Suprapubic skin (tissue), 3 donors: Measurements from ENCODE around the gene MRM2.

Experiments used
- POLR2A ChIP-seq, 2 donors: fragments of 450-650 bp; IDR thresholded peaks; one replicate each; pipeline ENCODE4 v1.6.1; 2017; ENCODE audit warnings: antibody characterized with exemption in 2 of 2, mild to moderate bottlenecking in 2 of 2, moderate library complexity in 2 of 2
- TF ChIP-seq, protein P1 (sequence below), 2 donors: fragments of 200-600 bp in 1 of 2; fragments of 450-650 bp in 1 of 2; sonication (generic) in 1 of 2; IDR thresholded peaks; one replicate each; pipeline ENCODE4 v1.5.1; 2016 to 2019; ENCODE audit warnings: antibody characterized with exemption in 2 of 2, mild to moderate bottlenecking in 1 of 2, moderate library complexity in 1 of 2

DNA sequence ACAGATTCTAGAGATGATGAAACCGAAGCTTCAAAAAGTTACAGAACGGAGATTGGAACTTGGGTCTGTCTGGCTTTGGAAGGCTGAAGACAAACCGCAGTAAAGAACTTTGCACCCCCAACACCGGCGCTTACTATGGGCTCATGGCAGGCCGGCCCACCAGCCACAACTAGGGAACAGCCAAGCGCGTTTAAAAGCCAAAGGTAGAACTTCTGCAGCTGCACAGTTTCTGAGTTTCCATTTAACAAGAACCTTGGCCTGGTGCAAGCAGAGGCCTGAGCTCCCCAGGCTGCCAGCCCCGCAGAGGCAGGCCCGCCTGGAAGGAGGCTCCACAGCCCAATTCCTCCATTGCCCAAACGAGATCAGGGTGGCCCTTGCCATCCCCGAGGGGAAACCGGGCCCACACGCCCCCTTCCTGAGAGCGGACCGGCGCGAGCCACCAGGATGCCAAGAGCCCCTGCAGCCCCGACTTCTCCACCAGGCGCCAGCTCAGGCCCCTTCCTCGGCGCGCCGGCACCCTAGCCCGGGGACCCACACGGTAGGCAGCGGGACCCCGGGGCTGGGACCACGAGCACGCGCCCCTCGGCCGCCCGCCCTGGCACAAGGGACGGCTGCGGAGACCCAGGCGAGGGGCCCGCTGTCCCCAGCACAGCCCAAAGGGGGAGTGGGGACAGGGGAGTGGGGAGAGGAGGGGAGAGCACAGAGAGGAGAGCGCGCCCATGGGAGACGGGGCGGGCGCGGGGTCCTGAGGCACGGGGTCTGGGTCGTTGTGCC is 9.8 kb downstream of the MRM2 start:
- TF ChIP-seq, protein P1, sequence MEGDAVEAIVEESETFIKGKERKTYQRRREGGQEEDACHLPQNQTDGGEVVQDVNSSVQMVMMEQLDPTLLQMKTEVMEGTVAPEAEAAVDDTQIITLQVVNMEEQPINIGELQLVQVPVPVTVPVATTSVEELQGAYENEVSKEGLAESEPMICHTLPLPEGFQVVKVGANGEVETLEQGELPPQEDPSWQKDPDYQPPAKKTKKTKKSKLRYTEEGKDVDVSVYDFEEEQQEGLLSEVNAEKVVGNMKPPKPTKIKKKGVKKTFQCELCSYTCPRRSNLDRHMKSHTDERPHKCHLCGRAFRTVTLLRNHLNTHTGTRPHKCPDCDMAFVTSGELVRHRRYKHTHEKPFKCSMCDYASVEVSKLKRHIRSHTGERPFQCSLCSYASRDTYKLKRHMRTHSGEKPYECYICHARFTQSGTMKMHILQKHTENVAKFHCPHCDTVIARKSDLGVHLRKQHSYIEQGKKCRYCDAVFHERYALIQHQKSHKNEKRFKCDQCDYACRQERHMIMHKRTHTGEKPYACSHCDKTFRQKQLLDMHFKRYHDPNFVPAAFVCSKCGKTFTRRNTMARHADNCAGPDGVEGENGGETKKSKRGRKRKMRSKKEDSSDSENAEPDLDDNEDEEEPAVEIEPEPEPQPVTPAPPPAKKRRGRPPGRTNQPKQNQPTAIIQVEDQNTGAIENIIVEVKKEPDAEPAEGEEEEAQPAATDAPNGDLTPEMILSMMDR (IDR thresholded peaks at IDR 0.05), result no peak
- TF ChIP-seq POLR2A (IDR thresholded peaks at IDR 0.05), result no peak
